Astrocyte (in vitro differentiated cells and primary cell): ENCODE results near the gene MDFI.

Experiments used
- CTCF ChIP-seq: IDR thresholded peaks from 2 replicates; pipeline ENCODE4 v1.5.1; 2011; ENCODE audit warnings: low read depth, mild to moderate bottlenecking, inconsistent platforms, low read length, moderate library complexity; ENCODE audit not compliant: insufficient read depth
- EZH2 ChIP-seq: IDR thresholded peaks from 2 replicates; pipeline ENCODE4 v1.6.1; 2012; ENCODE audit warnings: mild to moderate bottlenecking, low read length, inconsistent platforms; ENCODE audit not compliant: insufficient read depth

GRCh38 chr6:41689171-41690008 lies 51.1 kb downstream of the MDFI start:
- TF ChIP-seq CTCF (no peak), EZH2 (no peak)
